ENCODE data around the gene GPR32. TPM values are rescaled to one million over a fixed set of nuclear protein-coding genes. Genes with fewer than 3 reads are reported as not detected.

Gene GPR32
- total RNA-seq, 1 experiment from 2014 or later, result not detected

DNA sequence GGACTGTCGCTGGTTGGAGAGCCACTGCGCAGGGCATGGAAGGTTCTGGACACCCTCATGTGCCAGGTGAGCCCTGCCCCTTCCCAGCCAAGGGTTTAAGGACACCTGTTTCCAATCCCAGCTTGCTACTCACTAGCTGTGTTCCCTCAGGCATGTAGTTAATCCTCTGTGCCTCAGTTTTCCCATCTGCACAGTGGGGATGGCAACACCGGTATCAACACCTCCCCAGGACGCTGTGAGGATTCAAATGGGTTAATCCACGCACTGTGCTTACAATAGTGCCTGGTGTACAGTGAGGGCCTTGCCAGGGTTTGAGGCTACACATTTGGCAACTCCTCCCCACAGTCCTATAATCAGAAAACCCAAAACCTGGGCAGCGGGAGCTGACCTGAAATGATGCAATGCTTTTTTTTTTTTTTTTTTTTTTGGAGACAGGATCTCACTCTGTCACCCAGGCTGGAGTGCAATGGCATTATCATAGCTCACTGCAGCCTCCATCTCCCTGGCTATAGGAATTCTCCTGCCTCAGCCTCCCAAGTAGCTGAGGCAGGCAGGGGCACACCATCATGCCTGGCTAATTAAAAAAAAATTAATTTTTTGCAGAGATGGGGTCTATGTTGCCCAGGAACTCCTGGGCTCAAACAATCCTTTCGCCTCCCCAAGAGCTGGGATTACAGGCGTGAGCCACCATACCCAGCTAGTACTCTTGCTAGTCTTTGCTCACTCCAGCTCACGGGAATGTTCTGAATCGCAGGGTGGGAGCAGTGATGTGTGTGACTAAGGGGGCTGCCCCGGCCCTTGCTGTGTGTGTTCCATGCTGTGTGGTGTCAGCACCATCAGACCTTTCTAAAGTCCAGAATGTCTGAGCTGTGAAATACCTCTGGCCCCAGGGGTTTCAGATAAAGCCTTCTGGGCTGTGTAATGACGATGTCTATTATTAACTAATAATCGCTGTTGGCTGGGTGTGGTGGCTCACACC, 22.3 kb downstream of the GPR32 start:
- no TSS peak for BruUV-seq (replicated peaks)
- DNase-seq (ENCODE audit: unreplicated experiment), result no peak
- ChIA-PET CTCF (interaction anchor here (0.6 to 2.6 kb wide), 4 partner anchors 9 to 854 kb away, joined by 3 to 7 read pairs (median 6); no protein-coding TSS in a partner anchor), POLR2A (interaction anchor here (5.1 kb wide), 1 partner anchor 11 kb away, joined by 33 read pairs; no protein-coding TSS in a partner anchor)
- no peaks in the 10 kb centered on the region for H3K4me1 Mint-ChIP-seq (ENCODE audit: insufficient read depth, unreplicated experiment)
- no peaks in the 10 kb centered on the region for H3K9me3 Mint-ChIP-seq (ENCODE audit: unreplicated experiment)
- H3K4me3 Mint-ChIP-seq (ENCODE audit: unreplicated experiment), result no peak overlapping the region
- intact Hi-C loops (cut with micrococcal nuclease), result no loop called here
- H3K27ac Mint-ChIP-seq (ENCODE audit: low read depth, unreplicated experiment), result no peak overlapping the region
- no peaks in the 10 kb centered on the region for H3K27me3 Mint-ChIP-seq (ENCODE audit: insufficient read depth, unreplicated experiment)
- TF ChIP-seq, protein P1, sequence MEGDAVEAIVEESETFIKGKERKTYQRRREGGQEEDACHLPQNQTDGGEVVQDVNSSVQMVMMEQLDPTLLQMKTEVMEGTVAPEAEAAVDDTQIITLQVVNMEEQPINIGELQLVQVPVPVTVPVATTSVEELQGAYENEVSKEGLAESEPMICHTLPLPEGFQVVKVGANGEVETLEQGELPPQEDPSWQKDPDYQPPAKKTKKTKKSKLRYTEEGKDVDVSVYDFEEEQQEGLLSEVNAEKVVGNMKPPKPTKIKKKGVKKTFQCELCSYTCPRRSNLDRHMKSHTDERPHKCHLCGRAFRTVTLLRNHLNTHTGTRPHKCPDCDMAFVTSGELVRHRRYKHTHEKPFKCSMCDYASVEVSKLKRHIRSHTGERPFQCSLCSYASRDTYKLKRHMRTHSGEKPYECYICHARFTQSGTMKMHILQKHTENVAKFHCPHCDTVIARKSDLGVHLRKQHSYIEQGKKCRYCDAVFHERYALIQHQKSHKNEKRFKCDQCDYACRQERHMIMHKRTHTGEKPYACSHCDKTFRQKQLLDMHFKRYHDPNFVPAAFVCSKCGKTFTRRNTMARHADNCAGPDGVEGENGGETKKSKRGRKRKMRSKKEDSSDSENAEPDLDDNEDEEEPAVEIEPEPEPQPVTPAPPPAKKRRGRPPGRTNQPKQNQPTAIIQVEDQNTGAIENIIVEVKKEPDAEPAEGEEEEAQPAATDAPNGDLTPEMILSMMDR (IDR thresholded peaks at IDR 0.05; ENCODE audit: unreplicated experiment), result no peak
- H3K36me3 Mint-ChIP-seq (ENCODE audit: insufficient read depth, unreplicated experiment), result peaks cover 34% of the 10 kb centered on the region

DNA sequence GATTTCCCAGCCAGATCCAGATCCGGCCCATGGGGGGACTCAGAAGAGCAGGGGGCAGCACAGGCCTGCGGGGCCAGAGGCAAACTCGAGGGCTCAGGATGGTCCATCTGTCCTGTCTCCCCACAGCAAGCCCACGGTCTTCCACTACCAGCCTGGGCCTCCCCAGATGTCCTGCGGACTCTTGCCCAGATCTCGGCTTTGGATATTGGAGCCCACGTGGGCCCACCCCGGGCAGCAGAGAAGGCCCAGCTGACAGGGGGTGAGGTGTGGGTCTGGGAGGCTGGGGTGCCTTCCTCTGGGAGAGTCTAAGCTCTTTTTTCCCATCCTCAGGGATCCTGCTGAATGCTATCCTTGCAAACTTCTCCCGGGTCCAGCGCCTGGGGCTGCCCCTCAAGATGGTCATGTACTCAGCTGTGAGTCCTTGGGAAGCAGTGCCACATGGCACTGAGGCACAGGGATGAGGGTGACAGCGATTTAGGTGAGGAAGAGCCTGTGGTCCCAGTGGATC, 23.3 kb downstream of the GPR32 start:
- no peak overlapping the region for H3K27ac Mint-ChIP-seq (ENCODE audit: low read depth, unreplicated experiment)
- no peaks in the 10 kb centered on the region for H3K27me3 Mint-ChIP-seq (ENCODE audit: insufficient read depth, unreplicated experiment)
- intact Hi-C loops (cut with micrococcal nuclease), result loop anchor here (1.0 kb wide), 1 partner anchor 129 kb away; no protein-coding TSS in a partner anchor
- H3K36me3 Mint-ChIP-seq (ENCODE audit: insufficient read depth, unreplicated experiment), result peaks cover 42% of the 10 kb centered on the region
- BruUV-seq (replicated peaks), result TSS peak; percentile 0
- ChIA-PET CTCF (interaction anchor here (0.5 to 2.6 kb wide), 5 partner anchors 124 to 855 kb away, joined by 3 to 7 read pairs (median 5); no protein-coding TSS in a partner anchor), POLR2A (interaction anchor here (0.7 to 5.1 kb wide), 2 partner anchors 10 to 520 kb away, joined by 3 to 33 read pairs; no protein-coding TSS in a partner anchor)
- TF ChIP-seq, protein P1 (IDR thresholded peaks at IDR 0.05; ENCODE audit: unreplicated experiment), result no peak
- DNase-seq (ENCODE audit: unreplicated experiment), result no peak
- no peak overlapping the region for H3K4me3 Mint-ChIP-seq (ENCODE audit: unreplicated experiment)
- no peaks in the 10 kb centered on the region for H3K9me3 Mint-ChIP-seq (ENCODE audit: unreplicated experiment)
- no peaks in the 10 kb centered on the region for H3K4me1 Mint-ChIP-seq (ENCODE audit: insufficient read depth, unreplicated experiment)

DNA sequence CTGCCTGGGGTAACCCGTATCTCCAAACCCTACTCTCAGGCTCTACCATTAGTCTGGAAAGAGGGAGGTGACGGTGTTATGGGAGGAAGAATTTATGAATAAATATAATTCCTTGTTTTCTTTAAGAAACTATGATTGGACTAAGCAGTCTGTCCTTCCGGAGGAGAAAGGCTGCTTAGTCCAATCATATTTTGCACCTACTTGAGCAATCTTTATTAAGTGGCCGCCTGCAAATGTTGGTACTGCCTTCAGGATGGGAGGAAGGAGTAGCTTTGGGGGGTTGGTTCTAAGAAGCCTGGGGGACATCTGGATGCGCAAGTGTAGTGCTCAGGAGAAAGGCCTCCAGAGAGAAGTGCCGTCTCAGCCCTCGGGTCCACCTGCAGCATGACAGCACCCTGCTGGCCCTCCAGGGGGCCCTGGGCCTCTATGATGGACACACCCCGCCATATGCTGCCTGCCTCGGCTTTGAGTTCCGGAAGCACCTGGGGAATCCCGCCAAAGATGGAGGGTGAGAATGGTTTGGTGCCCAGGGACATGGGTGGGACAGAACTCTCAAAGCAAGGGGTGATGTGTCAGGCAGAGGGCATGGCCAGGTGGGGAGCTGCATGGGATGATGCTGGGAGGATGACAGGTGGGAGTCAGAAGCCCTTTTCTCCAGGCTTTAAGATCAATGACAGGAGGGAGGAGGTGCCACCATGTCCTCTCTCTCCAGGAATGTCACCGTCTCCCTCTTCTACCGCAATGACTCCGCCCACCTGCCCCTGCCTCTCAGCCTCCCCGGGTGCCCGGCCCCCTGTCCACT, 24.0 kb downstream of the GPR32 start:
- TF ChIP-seq, protein P1 (IDR thresholded peaks at IDR 0.05; ENCODE audit: unreplicated experiment), result no peak
- ChIA-PET POLR2A (interaction anchor here (0.7 to 5.1 kb wide), 4 partner anchors 9 to 520 kb away, joined by 3 to 33 read pairs (median 4); partner anchors contain the start of gene NR1H2), CTCF (interaction anchor here (0.5 to 1.9 kb wide), 3 partner anchors 11 to 184 kb away, joined by 3 to 5 read pairs (median 4); no protein-coding TSS in a partner anchor)
- H3K27ac Mint-ChIP-seq (ENCODE audit: low read depth, unreplicated experiment), result no peak overlapping the region
- intact Hi-C loops (cut with micrococcal nuclease), result loop anchor here (1.0 kb wide), 1 partner anchor 128 kb away; no protein-coding TSS in a partner anchor
- no peaks in the 10 kb centered on the region for H3K4me1 Mint-ChIP-seq (ENCODE audit: insufficient read depth, unreplicated experiment)
- no peaks in the 10 kb centered on the region for H3K9me3 Mint-ChIP-seq (ENCODE audit: unreplicated experiment)
- no peak overlapping the region for H3K4me3 Mint-ChIP-seq (ENCODE audit: unreplicated experiment)
- no peaks in the 10 kb centered on the region for H3K27me3 Mint-ChIP-seq (ENCODE audit: insufficient read depth, unreplicated experiment)
- BruUV-seq (replicated peaks), result no TSS peak
- peak; percentile 57 for DNase-seq (ENCODE audit: unreplicated experiment)
- peaks cover 43% of the 10 kb centered on the region for H3K36me3 Mint-ChIP-seq (ENCODE audit: insufficient read depth, unreplicated experiment)
